Endodermal cell (in vitro differentiated cells): ENCODE measurements around the gene PHF21B. TPM values are rescaled to one million over a fixed set of nuclear protein-coding genes. Genes with fewer than 3 reads are reported as not detected.

Experiments used
- DNase-seq: peaks from one replicate; pipeline ENCODE4 v3.0.0-alpha.2; 2017
- H3K27ac ChIP-seq: 2 replicates; pipeline ENCODE4 v1.5.1; 2013; ENCODE audit warnings: mild to moderate bottlenecking, low read depth, low read length, moderate library complexity
- H3K27me3 ChIP-seq: 2 replicates; pipeline ENCODE4 v1.6.1; 2013; ENCODE audit warnings: mild to moderate bottlenecking, low read length, moderate library complexity; ENCODE audit not compliant: insufficient read depth, control insufficient read depth, poor library complexity, severe bottlenecking
- H3K36me3 ChIP-seq: 2 replicates; pipeline ENCODE4 v1.7.0; 2013; ENCODE audit warnings: mild to moderate bottlenecking, low read length, moderate library complexity; ENCODE audit not compliant: control insufficient read depth, insufficient read depth
- H3K4me1 ChIP-seq: one replicate; pipeline ENCODE4 v1.7.0; 2013; ENCODE audit warnings: low read length; ENCODE audit not compliant: control insufficient read depth, insufficient read depth
- H3K4me3 ChIP-seq: 2 replicates; pipeline ENCODE4 v1.5.1; 2013; ENCODE audit warnings: mild to moderate bottlenecking, low read length, moderate library complexity
- H3K9ac ChIP-seq: 2 replicates; pipeline ENCODE4 v1.6.1; 2013; ENCODE audit warnings: mild to moderate bottlenecking, low read length, moderate library complexity; ENCODE audit not compliant: poor library complexity, severe bottlenecking; ENCODE audit errors: extremely low read depth
- H3K9me3 ChIP-seq: 2 replicates; pipeline ENCODE4 v1.6.1; 2013; ENCODE audit warnings: mild to moderate bottlenecking, low read length, moderate library complexity; ENCODE audit not compliant: control insufficient read depth
- H3K27ac Mint-ChIP-seq: 2 replicates; pipeline ENCODE4 v1.8.0; 2020; ENCODE audit warnings: mixed read lengths
- H3K27me3 Mint-ChIP-seq: 2 replicates; pipeline ENCODE4 v1.8.0; 2021; ENCODE audit warnings: mild to moderate bottlenecking, mixed read lengths; ENCODE audit not compliant: insufficient read depth
- H3K36me3 Mint-ChIP-seq: 2 replicates; pipeline ENCODE4 v1.8.0; 2020; ENCODE audit warnings: low read depth, mixed read lengths
- H3K4me1 Mint-ChIP-seq: 2 replicates; pipeline ENCODE4 v1.8.0; 2020; ENCODE audit warnings: mixed read lengths
- H3K4me3 Mint-ChIP-seq: 2 replicates; pipeline ENCODE4 v1.8.0; 2020; ENCODE audit warnings: mild to moderate bottlenecking, moderate library complexity, mixed read lengths
- H3K9me3 Mint-ChIP-seq: 2 replicates; pipeline ENCODE4 v1.8.0; 2020; ENCODE audit warnings: mild to moderate bottlenecking, mixed read lengths
- WGBS, 2 experiments: methylation state at CpG; one replicate each; pipeline versions ENCODE4 v1.1.5 to v1.1.7; 2013; ENCODE audit warnings: missing lambda C conversion rate in 2 of 2, mixed read lengths in 1 of 2; ENCODE audit not compliant: insufficient coverage in 1 of 2, insufficient read length in 1 of 2; 5-methylcytosine and 5-hydroxymethylcytosine counted together
- total RNA-seq, 2 donors: library from RNA; stranded (reverse); fragmentation: NEBNext Ultra II Directional in 1 of 2; extraction: Animal tissue kit (Norgen Biotek cat#: 25700) in 1 of 2; gene quantifications; 2 replicates in 1 of 2; 3 replicates in 1 of 2; pipeline ENCODE4 v1.2.1, GENCODE V29; 2021
- TF ChIP-seq, protein P1 (sequence below): fragments of 200-600 bp; sonication (generic); conservative IDR thresholded peaks from 2 replicates; pipeline ENCODE4 v1.5.0; 2021; ENCODE audit warnings: antibody characterized with exemption, mild to moderate bottlenecking

PHF21B gene
- total RNA-seq, 2 donors from 2014 or later = 57.5 to 69.2 TPM

DNA sequence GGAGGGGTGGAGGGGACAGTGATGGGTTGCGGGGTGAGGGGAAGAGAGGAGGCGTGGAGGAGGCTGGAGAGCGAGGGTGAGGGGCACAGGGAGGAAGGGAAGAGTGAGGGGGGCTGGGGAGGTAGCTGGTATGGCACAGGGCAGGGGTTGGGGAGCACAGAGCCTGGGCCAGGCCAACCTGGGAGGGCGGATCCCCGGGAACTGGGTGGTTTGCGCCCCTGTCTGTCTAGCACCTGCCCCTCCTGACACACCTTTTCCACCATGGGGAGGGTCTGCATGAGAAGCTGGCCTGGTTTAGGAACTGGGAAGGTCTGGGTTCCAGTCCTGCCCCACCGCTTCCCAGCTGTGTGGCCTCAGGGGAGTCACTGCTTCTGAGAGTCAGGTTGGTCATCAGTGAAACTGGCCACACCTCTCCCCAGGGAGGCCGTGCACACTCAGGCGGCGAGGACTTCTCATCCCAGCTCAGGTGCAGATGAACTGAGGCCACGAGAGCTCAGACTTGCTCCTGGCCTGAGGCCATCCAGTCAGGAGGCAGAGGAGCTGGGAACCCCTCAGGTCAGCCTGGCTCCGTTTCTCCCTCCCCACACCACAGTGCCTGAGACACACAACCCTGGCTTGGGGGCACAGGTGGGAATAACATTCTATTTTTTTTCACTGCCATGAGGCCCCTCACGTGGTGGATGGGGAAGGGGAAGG is 95.6 kb downstream of the PHF21B start:
- Mint-ChIP-seq H3K36me3 (peaks cover 68% of the 10 kb centered on the region), H3K27me3 (no peaks in the 10 kb centered on the region), H3K4me1 (no peaks in the 10 kb centered on the region), H3K27ac (no peak overlapping the region), H3K9me3 (peaks cover 38% of the 10 kb centered on the region), H3K4me3 (no peak overlapping the region)
- Histone ChIP-seq H3K4me1 (no peaks in the 10 kb centered on the region), H3K9ac (no peak overlapping the region), H3K36me3 (peaks cover 69% of the 10 kb centered on the region), H3K27ac (no peak overlapping the region), H3K27me3 (no peaks in the 10 kb centered on the region), H3K9me3 (peaks cover 35% of the 10 kb centered on the region), H3K4me3 (no peak overlapping the region)
- WGBS, 2 experiments = 96 to 100% methylated on average over 5 to 13 of the region's 13 CpGs
- TF ChIP-seq, protein P1, sequence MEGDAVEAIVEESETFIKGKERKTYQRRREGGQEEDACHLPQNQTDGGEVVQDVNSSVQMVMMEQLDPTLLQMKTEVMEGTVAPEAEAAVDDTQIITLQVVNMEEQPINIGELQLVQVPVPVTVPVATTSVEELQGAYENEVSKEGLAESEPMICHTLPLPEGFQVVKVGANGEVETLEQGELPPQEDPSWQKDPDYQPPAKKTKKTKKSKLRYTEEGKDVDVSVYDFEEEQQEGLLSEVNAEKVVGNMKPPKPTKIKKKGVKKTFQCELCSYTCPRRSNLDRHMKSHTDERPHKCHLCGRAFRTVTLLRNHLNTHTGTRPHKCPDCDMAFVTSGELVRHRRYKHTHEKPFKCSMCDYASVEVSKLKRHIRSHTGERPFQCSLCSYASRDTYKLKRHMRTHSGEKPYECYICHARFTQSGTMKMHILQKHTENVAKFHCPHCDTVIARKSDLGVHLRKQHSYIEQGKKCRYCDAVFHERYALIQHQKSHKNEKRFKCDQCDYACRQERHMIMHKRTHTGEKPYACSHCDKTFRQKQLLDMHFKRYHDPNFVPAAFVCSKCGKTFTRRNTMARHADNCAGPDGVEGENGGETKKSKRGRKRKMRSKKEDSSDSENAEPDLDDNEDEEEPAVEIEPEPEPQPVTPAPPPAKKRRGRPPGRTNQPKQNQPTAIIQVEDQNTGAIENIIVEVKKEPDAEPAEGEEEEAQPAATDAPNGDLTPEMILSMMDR = no peak
- peak; percentile 35 for DNase-seq

DNA sequence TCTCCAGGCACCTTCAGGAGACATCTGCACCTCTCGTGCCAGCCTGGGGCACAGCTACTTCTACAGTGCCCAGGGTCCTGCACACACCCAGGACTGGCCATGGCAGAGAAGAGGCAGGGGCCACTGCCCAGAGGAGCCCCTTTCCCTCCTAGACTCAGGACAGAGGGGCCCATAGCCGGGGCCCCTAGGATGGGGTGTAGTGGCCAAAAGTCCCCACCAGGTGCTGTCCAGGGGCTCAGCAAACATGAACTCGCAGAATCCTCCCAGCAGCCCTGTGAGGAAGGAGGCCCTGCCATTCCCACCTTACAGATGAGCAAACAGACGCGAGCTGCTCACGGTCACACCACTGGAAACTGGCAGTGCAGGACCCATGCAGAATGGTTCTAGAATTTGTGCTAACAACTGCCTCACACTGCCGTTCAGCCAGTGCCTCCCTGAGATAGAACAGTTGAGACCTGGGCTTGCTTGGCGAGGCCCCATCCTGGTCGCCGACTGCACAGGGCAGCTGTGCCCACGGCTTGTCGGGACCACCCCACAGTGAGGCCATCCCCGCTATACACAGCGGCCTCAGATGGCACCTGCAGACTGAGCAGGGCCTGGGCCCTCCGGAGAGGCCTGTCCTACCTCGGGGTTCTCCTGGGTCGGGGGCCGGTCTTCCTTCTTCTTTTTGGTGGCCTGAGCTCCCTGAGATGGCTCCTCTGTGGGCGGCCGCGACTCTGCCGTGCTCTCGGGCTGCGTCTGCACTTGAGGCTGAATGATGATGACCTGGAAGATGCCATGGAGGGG is 96.4 kb downstream of the PHF21B start:
- Mint-ChIP-seq H3K27me3 (no peaks in the 10 kb centered on the region), H3K4me1 (no peaks in the 10 kb centered on the region), H3K4me3 (no peak overlapping the region), H3K36me3 (peaks cover 70% of the 10 kb centered on the region), H3K27ac (no peak overlapping the region), H3K9me3 (peaks cover 38% of the 10 kb centered on the region)
- no peaks in the 10 kb centered on the region for H3K4me1 ChIP-seq
- H3K27me3 ChIP-seq = no peaks in the 10 kb centered on the region
- DNase-seq = peak; percentile 27
- no peak overlapping the region for H3K27ac ChIP-seq
- TF ChIP-seq, protein P1 = peak; percentile 35
- H3K9ac ChIP-seq = no peak overlapping the region
- peaks cover 74% of the 10 kb centered on the region for H3K36me3 ChIP-seq
- H3K4me3 ChIP-seq = no peak overlapping the region
- peaks cover 35% of the 10 kb centered on the region for H3K9me3 ChIP-seq
- WGBS, 2 experiments = 95 to 96% methylated on average over 12 to 24 of the region's 24 CpGs

DNA sequence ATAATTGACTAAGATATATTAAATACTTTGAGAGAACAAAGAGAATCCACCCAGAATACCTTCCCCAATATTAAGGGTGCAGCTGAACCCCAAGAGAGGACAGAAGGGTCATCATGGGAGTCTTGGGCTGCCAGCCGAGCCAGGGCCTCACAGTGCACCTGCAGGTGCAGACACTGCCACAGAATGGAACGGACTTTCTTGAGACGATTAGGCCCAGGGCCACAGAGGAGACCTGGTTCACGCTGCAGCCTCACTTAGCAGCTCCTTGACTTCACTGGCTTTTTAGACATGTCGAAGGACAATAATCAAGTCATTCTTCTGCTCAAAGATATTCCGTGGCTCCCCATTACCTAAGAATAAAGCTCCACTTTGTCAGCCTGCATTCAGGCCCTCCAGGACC is 100.6 kb downstream of the PHF21B start:
- no peak overlapping the region for H3K4me3 Mint-ChIP-seq
- Histone ChIP-seq H3K9ac (no peak overlapping the region), H3K4me3 (no peak overlapping the region), H3K27ac (no peak overlapping the region), H3K4me1 (no peaks in the 10 kb centered on the region), H3K27me3 (no peaks in the 10 kb centered on the region), H3K36me3 (peaks cover 79% of the 10 kb centered on the region), H3K9me3 (peaks cover 35% of the 10 kb centered on the region)
- H3K27me3 Mint-ChIP-seq = no peaks in the 10 kb centered on the region
- peak; percentile 6 for DNase-seq
- peaks cover 35% of the 10 kb centered on the region for H3K9me3 Mint-ChIP-seq
- H3K27ac Mint-ChIP-seq = no peak overlapping the region
- peaks cover 80% of the 10 kb centered on the region for H3K36me3 Mint-ChIP-seq
- 95% methylated on average over 6 of the region's 6 CpGs for WGBS, 2 experiments
- TF ChIP-seq, protein P1 = no peak
- no peaks in the 10 kb centered on the region for H3K4me1 Mint-ChIP-seq
